Ovary (tissue), 3 donors: Measurements from ENCODE around the gene SGK1.

Experiments
- CTCF ChIP-seq, 3 donors: fragments of 450-650 bp in 2 of 3; fragments of 200-600 bp in 1 of 3; IDR thresholded peaks; one replicate each; pipeline versions ENCODE4 v1.5.1 to v1.8.0; 2016 to 2022; ENCODE audit warnings: antibody characterized with exemption in 3 of 3, mild to moderate bottlenecking in 1 of 3
- EP300 ChIP-seq: sonication (generic); formaldehyde crosslinking; IDR thresholded peaks from one replicate; pipeline ENCODE4 v1.6.1; 2017; ENCODE audit warnings: antibody characterized with exemption
- donor health status: DM: no; HTN: no; CAD: no.

DNA sequence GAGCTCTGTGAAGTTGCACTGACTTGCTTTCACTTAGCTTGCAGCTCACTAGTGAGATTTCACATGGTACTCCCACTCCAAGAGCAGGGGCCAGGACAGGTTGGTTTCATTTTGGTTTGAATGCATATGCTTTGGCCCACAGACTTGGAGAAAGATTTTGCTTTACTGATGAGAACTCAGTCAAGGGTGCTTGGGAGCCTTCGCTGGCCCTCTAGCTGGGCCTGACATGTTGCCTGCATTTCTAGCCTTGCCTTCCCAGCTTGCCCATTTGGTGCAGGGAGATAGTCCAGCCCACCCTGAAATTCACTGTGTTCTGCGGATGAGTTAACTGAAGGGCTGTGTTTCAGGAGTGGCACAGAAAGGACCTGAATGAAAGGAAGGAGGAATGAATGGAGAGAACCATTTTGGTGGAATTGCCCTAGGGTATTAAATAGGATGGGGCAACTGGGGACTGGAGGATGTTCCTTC is 1.9 kb downstream of the SGK1 start:
- TF ChIP-seq EP300: no peak
- TF ChIP-seq CTCF (IDR thresholded peaks at IDR 0.05): peak in 1 of 3 donors; percentile 20
